DOHH2 (cell line): ENCODE data around the gene TMEM18.

Experiments used
- CTCF ChIP-seq: fragments of 200-600 bp; sonication (generic); IDR thresholded peaks from one replicate; pipeline ENCODE4 v1.5.1; 2014; ENCODE audit warnings: antibody characterized with exemption, mild to moderate bottlenecking, low read depth, low read length; ENCODE audit not compliant: poor library complexity, severe bottlenecking
- EZH2phosphoT487 ChIP-seq: fragments of 200-600 bp; sonication (generic); IDR thresholded peaks from 2 replicates; pipeline ENCODE4 v1.6.1; 2017; ENCODE audit warnings: borderline replicate concordance, mild to moderate bottlenecking, antibody characterized with exemption, low read length, moderate library complexity, mixed read lengths

GRCh38 chr2:636641-637405 lies 40.4 kb downstream of the TMEM18 start:
- TF ChIP-seq CTCF (peak; percentile 84), EZH2phosphoT487 (no peak)
